Loucy (cell line): Measurements from ENCODE around the gene KRIT1.
"Not testable (repeated sequence)": the region's sequence is repeated elsewhere in the genome, so short reads cannot be mapped to it uniquely, and the experiment has no call there.

Source experiments
- H2AFZ ChIP-seq: fragments of 200-600 bp; sonication (generic); 2 replicates; pipeline ENCODE4 v1.6.0; 2016; ENCODE audit warnings: antibody characterized with exemption, mild to moderate bottlenecking, low read length, moderate library complexity
- H3F3A ChIP-seq: fragments of 200-600 bp; 2 replicates; pipeline ENCODE4 v1.6.0; 2016; ENCODE audit warnings: antibody characterized with exemption, low read depth, mild to moderate bottlenecking
- H3K27me3 ChIP-seq: fragments of 200-600 bp; sonication (generic); 2 replicates; pipeline ENCODE4 v1.6.1; 2014; ENCODE audit warnings: low read length, mild to moderate bottlenecking; ENCODE audit not compliant: insufficient read depth, poor library complexity, severe bottlenecking
- H3K36me3 ChIP-seq: fragments of 200-600 bp; sonication (generic); 2 replicates; pipeline ENCODE4 v1.6.1; 2016; ENCODE audit warnings: low read length; ENCODE audit not compliant: insufficient read depth
- H3K4me1 ChIP-seq: fragments of 200-600 bp; sonication (generic); 2 replicates; pipeline ENCODE4 v1.5.1; 2014; ENCODE audit warnings: low read length, mild to moderate bottlenecking; ENCODE audit not compliant: insufficient read depth, poor library complexity, severe bottlenecking
- H3K4me2 ChIP-seq: fragments of 200-600 bp; sonication (generic); 2 replicates; pipeline ENCODE4 v1.6.0; 2014; ENCODE audit warnings: antibody characterized with exemption, low read length, low read depth, mild to moderate bottlenecking; ENCODE audit not compliant: poor library complexity, severe bottlenecking
- H3K4me3 ChIP-seq: fragments of 200-600 bp; sonication (generic); 2 replicates; pipeline ENCODE4 v1.5.1; 2014; ENCODE audit warnings: low read length, mild to moderate bottlenecking, mixed read lengths; ENCODE audit not compliant: poor library complexity, severe bottlenecking
- H3K79me2 ChIP-seq: fragments of 200-600 bp; sonication (generic); 2 replicates; pipeline ENCODE4 v1.6.1; 2014; ENCODE audit warnings: low read length; ENCODE audit not compliant: insufficient read depth
- H3K9ac ChIP-seq: fragments of 200-600 bp; sonication (generic); 2 replicates; pipeline ENCODE4 v1.6.0; 2014; ENCODE audit warnings: mild to moderate bottlenecking, low read depth, low read length, moderate library complexity; ENCODE audit not compliant: poor library complexity, severe bottlenecking
- H3K9me2 ChIP-seq: fragments of 200-600 bp; sonication (generic); replicated peaks from 2 replicates; pipeline ENCODE4 v1.6.1; 2016; ENCODE audit warnings: low read depth, low read length, mixed read lengths
- H3K9me3 ChIP-seq: fragments of 200-600 bp; sonication (generic); 2 replicates; pipeline ENCODE4 v1.6.1; 2014; ENCODE audit warnings: mild to moderate bottlenecking, antibody characterized with exemption, low read length, low read depth; ENCODE audit not compliant: insufficient read depth
- H4K20me1 ChIP-seq: fragments of 200-600 bp; sonication (generic); 2 replicates; pipeline ENCODE4 v1.6.0; 2014; ENCODE audit warnings: antibody characterized with exemption, low read length, mild to moderate bottlenecking; ENCODE audit not compliant: insufficient read depth, poor library complexity, severe bottlenecking
- EZH2phosphoT487 ChIP-seq: fragments of 200-600 bp; IDR thresholded peaks from 2 replicates; pipeline ENCODE4 v1.6.1; 2018; ENCODE audit warnings: antibody characterized with exemption, mild to moderate bottlenecking, moderate library complexity, borderline replicate concordance
- TF ChIP-seq, protein P1 (sequence below): fragments of 200-600 bp; sonication (generic); conservative IDR thresholded peaks from 2 replicates; pipeline ENCODE4 v1.5.1; 2014; ENCODE audit warnings: mild to moderate bottlenecking, antibody characterized with exemption, low read length

The KRIT1 gene

DNA sequence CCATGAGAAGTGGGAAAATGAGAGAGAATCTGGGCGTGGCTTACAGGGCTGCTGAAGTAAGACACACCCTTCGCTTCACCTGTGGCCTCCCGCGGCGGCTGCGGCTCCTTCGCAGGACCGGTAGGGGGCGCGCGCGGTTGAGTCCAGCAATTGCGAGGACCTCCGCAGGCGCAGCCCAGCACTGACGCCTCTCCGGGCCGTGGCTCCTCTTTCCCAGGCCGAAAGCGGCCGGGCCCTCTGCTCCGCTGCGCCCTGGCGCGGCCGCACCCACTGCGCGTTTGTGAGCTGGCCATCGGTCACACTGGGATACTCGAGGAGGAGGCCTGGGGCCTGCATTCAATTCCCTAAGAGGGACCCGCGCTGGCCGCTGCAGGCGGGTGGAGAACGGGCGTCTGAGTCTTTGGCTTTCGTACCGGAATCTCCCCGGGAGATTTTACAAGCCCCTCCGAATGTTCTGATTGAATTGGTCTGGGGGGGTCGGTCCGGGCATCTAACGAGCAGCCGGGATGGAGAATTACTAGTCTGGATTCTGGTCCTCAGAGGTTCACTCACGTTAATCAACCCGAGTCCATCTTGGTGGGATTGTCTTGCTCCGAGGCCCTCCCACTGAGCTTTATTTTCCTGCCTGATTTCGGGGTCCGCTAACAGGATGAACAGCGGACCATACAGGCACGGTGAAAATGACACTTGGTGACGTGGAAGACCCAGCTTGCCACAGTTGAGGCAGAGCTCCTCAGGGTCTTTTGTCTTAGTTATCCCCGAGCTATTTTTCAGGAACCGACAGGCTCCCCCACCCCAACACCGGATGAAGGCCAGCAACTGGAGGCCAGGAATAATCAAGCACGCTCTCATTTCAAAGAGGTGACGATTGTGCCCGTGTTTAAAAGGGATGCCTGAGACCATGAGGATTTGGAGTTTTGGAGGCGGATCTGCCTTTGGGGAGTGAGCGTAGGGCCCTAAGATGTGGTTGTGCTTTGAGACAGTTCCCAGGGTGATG is 66.5 kb downstream of the KRIT1 start, which contains the start of gene LRRD1:
LRRD1 (minus strand) TSS at position 215 of the 997 bp plus-strand sequence. CDS start 13,940 bp downstream, outside the sequence.
- H3K9ac ChIP-seq, result peak within 1 kb of the TSS; percentile 64
- peak within 1 kb of the TSS; percentile 83 for H3K4me2 ChIP-seq
- no peaks in the 10 kb centered on the region for H3K9me2 ChIP-seq
- TF ChIP-seq EZH2phosphoT487, result no peak
- TF ChIP-seq, protein P1, sequence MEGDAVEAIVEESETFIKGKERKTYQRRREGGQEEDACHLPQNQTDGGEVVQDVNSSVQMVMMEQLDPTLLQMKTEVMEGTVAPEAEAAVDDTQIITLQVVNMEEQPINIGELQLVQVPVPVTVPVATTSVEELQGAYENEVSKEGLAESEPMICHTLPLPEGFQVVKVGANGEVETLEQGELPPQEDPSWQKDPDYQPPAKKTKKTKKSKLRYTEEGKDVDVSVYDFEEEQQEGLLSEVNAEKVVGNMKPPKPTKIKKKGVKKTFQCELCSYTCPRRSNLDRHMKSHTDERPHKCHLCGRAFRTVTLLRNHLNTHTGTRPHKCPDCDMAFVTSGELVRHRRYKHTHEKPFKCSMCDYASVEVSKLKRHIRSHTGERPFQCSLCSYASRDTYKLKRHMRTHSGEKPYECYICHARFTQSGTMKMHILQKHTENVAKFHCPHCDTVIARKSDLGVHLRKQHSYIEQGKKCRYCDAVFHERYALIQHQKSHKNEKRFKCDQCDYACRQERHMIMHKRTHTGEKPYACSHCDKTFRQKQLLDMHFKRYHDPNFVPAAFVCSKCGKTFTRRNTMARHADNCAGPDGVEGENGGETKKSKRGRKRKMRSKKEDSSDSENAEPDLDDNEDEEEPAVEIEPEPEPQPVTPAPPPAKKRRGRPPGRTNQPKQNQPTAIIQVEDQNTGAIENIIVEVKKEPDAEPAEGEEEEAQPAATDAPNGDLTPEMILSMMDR, result peak; percentile 88
- H4K20me1 ChIP-seq, result no peaks in the 10 kb centered on the region
- no peaks in the 10 kb centered on the region for H3K36me3 ChIP-seq
- H3K4me3 ChIP-seq, result peak within 1 kb of the TSS; percentile 71
- H3K79me2 ChIP-seq, result no peaks in the 10 kb centered on the region
- no peaks in the 10 kb centered on the region for H3F3A ChIP-seq
- peaks cover 7% of the 10 kb centered on the region for H3K4me1 ChIP-seq
- no peaks in the 10 kb centered on the region for H3K27me3 ChIP-seq
- H2AFZ ChIP-seq, result peak within 1 kb of the TSS; percentile 94
- H3K9me3 ChIP-seq, result no peaks in the 10 kb centered on the region

DNA sequence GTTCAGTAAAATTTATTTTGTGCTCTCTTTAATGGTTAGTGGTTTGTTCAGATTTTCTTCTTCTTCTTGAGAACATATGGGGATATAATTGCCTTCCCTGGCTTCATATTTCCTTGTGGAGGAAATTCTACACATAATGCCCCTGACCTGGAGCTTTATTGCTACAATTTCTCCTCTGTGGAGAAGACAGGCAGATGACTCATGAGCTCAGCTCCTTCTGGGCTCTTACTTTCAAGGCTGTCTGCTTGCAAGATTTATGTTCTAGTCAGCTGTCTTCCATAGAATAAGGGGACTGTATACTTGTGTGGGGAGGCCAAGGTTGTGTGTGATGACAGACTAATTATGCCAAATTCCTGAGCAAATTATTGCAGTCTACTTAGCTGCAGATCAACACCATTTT is 68.4 kb downstream of the KRIT1 start:
- Histone ChIP-seq H3K27me3 (no peaks in the 10 kb centered on the region), H3K4me1 (peaks cover 7% of the 10 kb centered on the region), H3K9me2 (no peaks in the 10 kb centered on the region), H3F3A (no peaks in the 10 kb centered on the region), H3K79me2 (no peaks in the 10 kb centered on the region), H3K9me3 (no peaks in the 10 kb centered on the region), H3K4me2 (no peak overlapping the region), H3K4me3 (no peak overlapping the region), H3K36me3 (no peaks in the 10 kb centered on the region), H4K20me1 (no peaks in the 10 kb centered on the region), H2AFZ (no peak overlapping the region), H3K9ac (no peak overlapping the region)
- TF ChIP-seq, protein P1, result no peak
- TF ChIP-seq EZH2phosphoT487, result no peak

DNA sequence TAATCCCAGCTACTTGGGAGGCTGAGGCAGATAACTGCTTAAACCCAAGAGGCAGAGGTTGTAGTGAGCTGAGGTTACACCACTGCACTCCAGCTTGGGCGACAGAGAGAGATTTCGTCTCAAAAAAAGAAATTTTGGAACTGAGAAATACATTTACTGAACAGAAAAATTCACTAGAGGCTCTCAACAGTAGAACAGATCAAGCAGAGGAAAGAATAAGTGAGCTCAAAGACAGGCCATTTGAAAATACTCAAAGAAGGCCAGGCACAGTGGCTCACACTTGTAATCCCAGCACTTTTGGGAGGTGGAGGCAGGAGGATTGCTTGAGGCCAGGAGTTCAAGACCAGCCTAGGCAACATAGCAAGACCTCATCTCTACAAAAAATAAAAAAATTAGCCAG is 76.2 kb downstream of the KRIT1 start:
- H3K9ac ChIP-seq, H4K20me1 ChIP-seq, H3K4me3 ChIP-seq, H3K9me2 ChIP-seq, H2AFZ ChIP-seq, H3K4me1 ChIP-seq, H3K9me3 ChIP-seq, H3K27me3 ChIP-seq, H3K4me2 ChIP-seq, H3K79me2 ChIP-seq, H3F3A ChIP-seq, H3K36me3 ChIP-seq: not testable (repeated sequence)
